Measurements from ENCODE around the gene CALM3.

GRCh38 chr19:46554161-46554560 is 47.0 kb upstream of the CALM3 start:
- no peak for TF ChIP-seq CTCF (optimal IDR thresholded peaks at IDR 0.05 in 1 of 3, IDR thresholded peaks at IDR 0.05 in 1 of 3, conservative IDR thresholded peaks at IDR 0.05 in 1 of 3; ENCODE audit: extremely low read depth in 1 of 3, insufficient read depth in 2 of 3, low read length in 3 of 3)
- TF ChIP-seq EZH2 (IDR thresholded peaks at IDR 0.05; ENCODE audit: low read length), result no peak
